HepG2 (cell line): ENCODE results near the gene RNASE12. TPM values are rescaled to one million over a fixed set of nuclear protein-coding genes. Genes with fewer than 3 reads are reported as not detected.

Source experiments
- ATF4 ChIP-seq, 2 experiments: fragments of 450-650 bp in 1 of 2; sonication (generic) in 1 of 2; formaldehyde crosslinking; IDR thresholded peaks; 2 replicates each; pipeline versions ENCODE4 v1.5.0 to v1.8.0; 2020 to 2022; ENCODE audit warnings: mild to moderate bottlenecking in 1 of 2, missing genetic modification reagents in 1 of 2
- BCLAF1 ChIP-seq: fragments of 450-650 bp; IDR thresholded peaks from 2 replicates; pipeline ENCODE4 v1.6.1; 2017; ENCODE audit warnings: mild to moderate bottlenecking
- CHCHD3 ChIP-seq: sonication (generic); formaldehyde crosslinking; IDR thresholded peaks from 2 replicates; pipeline ENCODE4 v1.8.0; 2022; ENCODE audit warnings: mild to moderate bottlenecking, missing genetic modification reagents, moderate library complexity
- DNMT1 ChIP-seq: sonication (generic); formaldehyde crosslinking; IDR thresholded peaks from 2 replicates; pipeline ENCODE4 v1.5.1; 2020; ENCODE audit warnings: mild to moderate bottlenecking, missing genetic modification reagents
- ELF3 ChIP-seq: IDR thresholded peaks from 2 replicates; pipeline ENCODE4 v1.6.1; 2016; ENCODE audit warnings: missing genetic modification reagents, missing compliant biosample characterization
- FOXM1 ChIP-seq: sonication (generic); formaldehyde crosslinking; IDR thresholded peaks from 2 replicates; pipeline ENCODE4 v1.5.0; 2020; ENCODE audit warnings: missing genetic modification reagents
- GATAD1 ChIP-seq: IDR thresholded peaks from 2 replicates; pipeline ENCODE4 v1.6.1; 2016; ENCODE audit warnings: missing genetic modification reagents, missing compliant biosample characterization
- MAFF ChIP-seq: IDR thresholded peaks from 2 replicates; pipeline ENCODE4 v1.6.1; 2011; ENCODE audit warnings: low read depth, low read length, improper control_type of control experiment
- PRPF4 ChIP-seq: fragments of 200-400 bp; formaldehyde crosslinking; IDR thresholded peaks from 2 replicates; pipeline ENCODE4 v1.6.1; 2016; ENCODE audit warnings: low read length, low read depth; ENCODE audit not compliant: poor library complexity, severe bottlenecking
- RBAK ChIP-seq: sonication (generic); formaldehyde crosslinking; IDR thresholded peaks from 2 replicates; pipeline ENCODE4 v1.5.1; 2020; ENCODE audit warnings: mild to moderate bottlenecking, missing genetic modification reagents
- SAP130 ChIP-seq: IDR thresholded peaks from 2 replicates; pipeline ENCODE4 v1.6.1; 2016; ENCODE audit warnings: low read depth
- SMARCC2 ChIP-seq: fragments of 450-650 bp; IDR thresholded peaks from 2 replicates; pipeline ENCODE4 v1.6.1; 2017; ENCODE audit warnings: antibody characterized with exemption, mild to moderate bottlenecking
- ZC3H13 ChIP-seq: sonication (generic); formaldehyde crosslinking; IDR thresholded peaks from 2 replicates; pipeline ENCODE4 v1.8.1; 2023; ENCODE audit warnings: mild to moderate bottlenecking, missing genetic modification reagents, moderate library complexity
- ZNF34 ChIP-seq: sonication (generic); formaldehyde crosslinking; IDR thresholded peaks from 2 replicates; pipeline ENCODE4 v1.4.0; 2020; ENCODE audit warnings: mild to moderate bottlenecking, missing genetic modification reagents, borderline replicate concordance
- ZNF629 ChIP-seq: sonication (generic); formaldehyde crosslinking; conservative IDR thresholded peaks from 2 replicates; pipeline ENCODE4 v1.5.0; 2020; ENCODE audit warnings: missing genetic modification reagents
- ZNF652 ChIP-seq: IDR thresholded peaks from 2 replicates; pipeline ENCODE4 v1.6.1; 2016; ENCODE audit warnings: low read depth, borderline replicate concordance
- polyA plus RNA-seq, 8 experiments: library from polyadenylated mRNA; depleted of rRNA in 3 of 8; stranded (reverse) in 7 of 8; unstranded in 1 of 8; fragments of >200 nt; fragmentation: Illumina TruSeq in 4 of 8; extraction: Trizol in 4 of 8; gene quantifications; 2 replicates each; pipeline versions ENCODE4 v1.2.1 to v1.2.3, GENCODE V29; 2011 to 2016; ENCODE audit warnings: low read depth in 4 of 8, missing spikeins in 1 of 8, mixed read lengths in 1 of 8; ENCODE audit not compliant: insufficient read depth in 1 of 8
- total RNA-seq, 5 experiments: library from RNA; depleted of rRNA; stranded (reverse); fragments of >200 nt; fragmentation: Illumina TruSeq; extraction: Trizol; gene quantifications; 2 replicates each; pipeline ENCODE4 v1.2.3, GENCODE V29; 2016; ENCODE audit warnings: low read depth in 1 of 5
- TF ChIP-seq, protein P1 (sequence below): sonication (generic); formaldehyde crosslinking; IDR thresholded peaks from 2 replicates; pipeline ENCODE4 v1.9.0; 2021; ENCODE audit warnings: missing genetic modification reagents, mild to moderate bottlenecking, borderline replicate concordance
- TF ChIP-seq, protein P2 (sequence below): sonication (generic); formaldehyde crosslinking; IDR thresholded peaks from 2 replicates; pipeline ENCODE4 v1.4.0; 2020; ENCODE audit warnings: mild to moderate bottlenecking, missing genetic modification reagents
- TF ChIP-seq, protein P3 (sequence below): sonication (generic); formaldehyde crosslinking; IDR thresholded peaks from 2 replicates; pipeline ENCODE4 v1.5.1; 2020; ENCODE audit warnings: missing genetic modification reagents, mild to moderate bottlenecking, borderline replicate concordance

Gene RNASE12
- total and polyA plus RNA-seq, 2 of the 13 experiments (the other 11 are each of a cell fraction or from before 2014, with no cell fraction given): not detected

DNA sequence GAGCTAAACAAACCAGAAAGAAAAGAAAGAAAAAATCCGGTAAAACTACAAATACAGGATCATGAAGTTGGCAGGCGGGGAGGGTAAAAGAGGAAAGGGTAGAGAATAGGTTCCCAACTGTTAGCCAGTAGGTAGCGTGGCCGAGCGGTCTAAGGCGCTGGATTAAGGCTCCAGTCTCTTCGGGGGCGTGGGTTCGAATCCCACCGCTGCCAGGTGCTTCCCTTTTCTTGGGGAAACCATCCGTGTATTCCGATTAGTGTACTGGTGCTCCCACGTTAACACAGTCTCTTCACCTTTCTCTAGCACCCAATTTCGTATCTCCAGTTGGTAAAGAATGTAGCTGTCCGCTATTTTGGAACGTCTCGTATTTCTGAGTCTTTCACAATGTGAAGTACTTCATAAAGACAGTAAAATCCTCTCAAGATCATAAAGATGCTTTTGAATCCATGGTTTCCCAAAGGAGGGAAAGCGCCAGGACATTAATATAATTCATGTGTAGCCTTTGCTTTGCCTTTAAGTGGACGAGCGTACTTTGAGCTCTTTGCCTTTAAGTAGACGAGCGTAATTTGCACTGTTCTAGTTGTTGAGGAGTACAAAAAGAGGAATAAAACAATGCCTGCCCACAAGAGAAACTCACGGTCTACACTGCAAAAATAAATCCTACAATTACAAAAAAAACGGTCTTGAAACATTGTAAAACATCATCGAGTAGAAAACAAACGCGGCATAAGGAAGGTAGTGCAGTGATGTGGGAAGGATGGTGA is 19.0 kb upstream of the RNASE12 start (continued):
- TF ChIP-seq ZNF34 (CRISPR knock-in tag) (peak; percentile 69; the same call in 1 of the 2 replicates), MAFF (no peak), ZNF652 (CRISPR knock-in tag) (0 out of 2 replicates have a peak, but pooled peaks have one; percentile 12), ZNF629 (CRISPR knock-in tag) (no peak), DNMT1 (no peak), SMARCC2 (no peak), CHCHD3 (CRISPR knock-in tag) (no peak), FOXM1 (CRISPR knock-in tag) (no peak), ATF4 (CRISPR knock-in tag; IDR thresholded peaks at IDR 0.05) (no peak; a peak in 1 of 4 replicates), SAP130 (CRISPR knock-in tag) (peak; percentile 64), RBAK (CRISPR knock-in tag) (no peak), BCLAF1 (no peak), ZC3H13 (0 out of 2 replicates have a peak, but pooled peaks have one; percentile 14), GATAD1 (CRISPR knock-in tag) (peak; percentile 28; the same call in 1 of the 2 replicates), PRPF4 (peak; percentile 55), ELF3 (CRISPR knock-in tag) (peak; percentile 79)
- TF ChIP-seq, protein P1, sequence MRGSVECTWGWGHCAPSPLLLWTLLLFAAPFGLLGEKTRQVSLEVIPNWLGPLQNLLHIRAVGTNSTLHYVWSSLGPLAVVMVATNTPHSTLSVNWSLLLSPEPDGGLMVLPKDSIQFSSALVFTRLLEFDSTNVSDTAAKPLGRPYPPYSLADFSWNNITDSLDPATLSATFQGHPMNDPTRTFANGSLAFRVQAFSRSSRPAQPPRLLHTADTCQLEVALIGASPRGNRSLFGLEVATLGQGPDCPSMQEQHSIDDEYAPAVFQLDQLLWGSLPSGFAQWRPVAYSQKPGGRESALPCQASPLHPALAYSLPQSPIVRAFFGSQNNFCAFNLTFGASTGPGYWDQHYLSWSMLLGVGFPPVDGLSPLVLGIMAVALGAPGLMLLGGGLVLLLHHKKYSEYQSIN (CRISPR knock-in tag): no peak
- TF ChIP-seq, protein P2, sequence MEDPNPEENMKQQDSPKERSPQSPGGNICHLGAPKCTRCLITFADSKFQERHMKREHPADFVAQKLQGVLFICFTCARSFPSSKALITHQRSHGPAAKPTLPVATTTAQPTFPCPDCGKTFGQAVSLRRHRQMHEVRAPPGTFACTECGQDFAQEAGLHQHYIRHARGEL (CRISPR knock-in tag): no peak
- TF ChIP-seq, protein P3, sequence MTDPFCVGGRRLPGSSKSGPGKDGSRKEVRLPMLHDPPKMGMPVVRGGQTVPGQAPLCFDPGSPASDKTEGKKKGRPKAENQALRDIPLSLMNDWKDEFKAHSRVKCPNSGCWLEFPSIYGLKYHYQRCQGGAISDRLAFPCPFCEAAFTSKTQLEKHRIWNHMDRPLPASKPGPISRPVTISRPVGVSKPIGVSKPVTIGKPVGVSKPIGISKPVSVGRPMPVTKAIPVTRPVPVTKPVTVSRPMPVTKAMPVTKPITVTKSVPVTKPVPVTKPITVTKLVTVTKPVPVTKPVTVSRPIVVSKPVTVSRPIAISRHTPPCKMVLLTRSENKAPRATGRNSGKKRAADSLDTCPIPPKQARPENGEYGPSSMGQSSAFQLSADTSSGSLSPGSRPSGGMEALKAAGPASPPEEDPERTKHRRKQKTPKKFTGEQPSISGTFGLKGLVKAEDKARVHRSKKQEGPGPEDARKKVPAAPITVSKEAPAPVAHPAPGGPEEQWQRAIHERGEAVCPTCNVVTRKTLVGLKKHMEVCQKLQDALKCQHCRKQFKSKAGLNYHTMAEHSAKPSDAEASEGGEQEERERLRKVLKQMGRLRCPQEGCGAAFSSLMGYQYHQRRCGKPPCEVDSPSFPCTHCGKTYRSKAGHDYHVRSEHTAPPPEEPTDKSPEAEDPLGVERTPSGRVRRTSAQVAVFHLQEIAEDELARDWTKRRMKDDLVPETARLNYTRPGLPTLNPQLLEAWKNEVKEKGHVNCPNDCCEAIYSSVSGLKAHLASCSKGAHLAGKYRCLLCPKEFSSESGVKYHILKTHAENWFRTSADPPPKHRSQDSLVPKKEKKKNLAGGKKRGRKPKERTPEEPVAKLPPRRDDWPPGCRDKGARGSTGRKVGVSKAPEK (CRISPR knock-in tag): peak; percentile 91; the same call in 1 of the 2 replicates
